EH (cell line): ENCODE measurements around the gene COMMD8.

Experiments used
- DNase-seq: peaks from one replicate; pipeline ENCODE4 v3.0.0-alpha.2; 2015; ENCODE audit warnings: low read depth

The COMMD8 gene

GRCh38 chr4:47471591-47471990 lies 8.1 kb upstream of the COMMD8 start:
- DNase-seq: no peak

- DNase-seq: no peak
These were observed 7.6 kb upstream of the COMMD8 start for GRCh38 chr4:47471064-47471463.

- peak; percentile 81 for DNase-seq
These were observed 6.4 kb upstream of the COMMD8 start for GRCh38 chr4:47469951-47470350.

- DNase-seq: peak; percentile 72
These were observed 5.3 kb upstream of the COMMD8 start for GRCh38 chr4:47468706-47469365.

- no peak for DNase-seq
These were observed 2.7 kb upstream of the COMMD8 start for GRCh38 chr4:47466056-47466785.

GRCh38 chr4:47465004-47465403 lies 1.5 kb upstream of the COMMD8 start:
- DNase-seq: no peak

- DNase-seq: peak; percentile 20
These were observed 685 bp downstream of the COMMD8 start for GRCh38 chr4:47462799-47463234.

- peak; percentile 62 for DNase-seq
These were observed 11.8 kb downstream of the COMMD8 start for GRCh38 chr4:47451657-47452056.

- DNase-seq: no peak
These were observed 19.5 kb downstream of the COMMD8 start for GRCh38 chr4:47444031-47444430.

- DNase-seq: no peak
These were observed 20.5 kb downstream of the COMMD8 start for GRCh38 chr4:47442980-47443379.

- DNase-seq: no peak
These were observed 28.6 kb downstream of the COMMD8 start for GRCh38 chr4:47434931-47435330.

GRCh38 chr4:47432749-47433148 lies 30.8 kb downstream of the COMMD8 start:
- DNase-seq: no peak

GRCh38 chr4:47427935-47428334 lies 35.6 kb downstream of the COMMD8 start:
- DNase-seq: no peak

- no peak for DNase-seq
These were observed 37.9 kb downstream of the COMMD8 start for GRCh38 chr4:47425628-47426027.

GRCh38 chr4:47419296-47419695 lies 44.2 kb downstream of the COMMD8 start:
- no peak for DNase-seq

GRCh38 chr4:47418147-47418546 lies 45.4 kb downstream of the COMMD8 start:
- no peak for DNase-seq

GRCh38 chr4:47415719-47416118 lies 47.8 kb downstream of the COMMD8 start:
- no peak for DNase-seq

GRCh38 chr4:47413521-47413920 lies 50.0 kb downstream of the COMMD8 start:
- no peak for DNase-seq

- DNase-seq: no peak
These were observed 53.2 kb downstream of the COMMD8 start for GRCh38 chr4:47410271-47410670.

- DNase-seq: no peak
These were observed 57.1 kb downstream of the COMMD8 start for GRCh38 chr4:47406408-47406807.
